ENCODE data around the gene ADGRA1. TPM values are rescaled to one million over a fixed set of nuclear protein-coding genes. Genes with fewer than 3 reads are reported as not detected.

The ADGRA1 gene
- total and polyA plus RNA-seq, 7 donors: under 0.01 to 0.28 (median 0.08) TPM; not detected in 3

- Histone ChIP-seq H3K27ac (no peak overlapping the region), H3K9me3 (no peaks in the 10 kb centered on the region), H3K4me1 (no peaks in the 10 kb centered on the region), H3K36me3 (no peaks in the 10 kb centered on the region), H3K27me3 (peaks cover 0 to 68% (median 30%) of the 10 kb centered on the region in 3 donors), H3K4me3 (no peak overlapping the region)
- intact Hi-C loops (cut with DNase I): no loop called here
- no peak for DNase-seq
- TF ChIP-seq CTCF (IDR thresholded peaks at IDR 0.05) (no peak), POLR2AphosphoS5 (IDR thresholded peaks at IDR 0.05) (no peak), EP300 (IDR thresholded peaks at IDR 0.05) (no peak)
- 19 to 50% methylated on average over 13 of the region's 13 CpGs for WGBS, 2 donors
These were observed 47.5 kb upstream of the ADGRA1 start for GRCh38 chr10:133040198-133040597.

- Histone ChIP-seq H3K9me3 (no peaks in the 10 kb centered on the region), H3K27ac (no peak overlapping the region), H3K27me3 (peaks cover 0 to 63% (median 25%) of the 10 kb centered on the region in 3 donors), H3K4me3 (no peak overlapping the region), H3K36me3 (no peaks in the 10 kb centered on the region), H3K4me1 (no peaks in the 10 kb centered on the region)
- intact Hi-C loops (cut with DNase I): no loop called here
- TF ChIP-seq POLR2AphosphoS5 (IDR thresholded peaks at IDR 0.05) (no peak), CTCF (IDR thresholded peaks at IDR 0.05) (no peak), EP300 (IDR thresholded peaks at IDR 0.05) (no peak), POLR2A (IDR thresholded peaks at IDR 0.05) (no peak)
- DNase-seq: no peak
- WGBS, 2 donors: 66 to 77% methylated on average over 12 of the region's 12 CpGs
These were observed 46.6 kb upstream of the ADGRA1 start for GRCh38 chr10:133041101-133041500.

- Histone ChIP-seq H3K27me3 (peaks cover 0 to 62% (median 25%) of the 10 kb centered on the region in 3 donors), H3K36me3 (no peaks in the 10 kb centered on the region), H3K9me3 (no peaks in the 10 kb centered on the region), H3K27ac (no peak overlapping the region), H3K4me3 (no peak overlapping the region), H3K4me1 (no peaks in the 10 kb centered on the region)
- intact Hi-C loops (cut with DNase I): no loop called here
- WGBS, 2 donors: 87 to 90% methylated on average over 17 of the region's 17 CpGs
- no peak for TF ChIP-seq POLR2A (IDR thresholded peaks at IDR 0.05)
- TF ChIP-seq CTCF (IDR thresholded peaks at IDR 0.05): no peak
- no peak for TF ChIP-seq POLR2AphosphoS5 (IDR thresholded peaks at IDR 0.05)
- no peak for TF ChIP-seq EP300 (IDR thresholded peaks at IDR 0.05)
- DNase-seq: no peak
These were observed 45.7 kb upstream of the ADGRA1 start for GRCh38 chr10:133042061-133042460.

GRCh38 chr10:133042816-133043215, 44.9 kb upstream of the ADGRA1 start:
- Histone ChIP-seq H3K4me3 (no peak overlapping the region), H3K27me3 (peaks cover 0 to 65% (median 25%) of the 10 kb centered on the region in 3 donors)
- 80 to 83% methylated on average over 18 of the region's 18 CpGs for WGBS, 2 donors

More at GRCh38 chr10:133042816-133043215, 44.9 kb upstream of the ADGRA1 start:
- DNase-seq: no peak
- Histone ChIP-seq H3K4me1 (no peaks in the 10 kb centered on the region), H3K9me3 (no peaks in the 10 kb centered on the region), H3K27ac (no peak overlapping the region), H3K36me3 (no peaks in the 10 kb centered on the region)
- intact Hi-C loops (cut with DNase I): no loop called here
- no peak for TF ChIP-seq POLR2A (IDR thresholded peaks at IDR 0.05)
- no peak for TF ChIP-seq CTCF (IDR thresholded peaks at IDR 0.05)
- TF ChIP-seq EP300 (IDR thresholded peaks at IDR 0.05): no peak
- TF ChIP-seq POLR2AphosphoS5 (IDR thresholded peaks at IDR 0.05): no peak

Data from sigmoid colon (tissue), 7 donors.